Activated naive CD4-positive, alpha-beta T cell treated with Interleukin-2 at 50 U/mL for 16 hours (primary cell): ENCODE results near the gene HACL1.
A peak's percentile ranks its signal among the peaks of the same experiment; 100 is the strongest.
"Not testable (repeated sequence)": the region's sequence is repeated elsewhere in the genome, so short reads cannot be mapped to it uniquely, and the experiment has no call there.

Experiments
- DNase-seq: peaks from one replicate; pipeline ENCODE4 v3.0.0-alpha.2; 2020

The HACL1 gene

DNA sequence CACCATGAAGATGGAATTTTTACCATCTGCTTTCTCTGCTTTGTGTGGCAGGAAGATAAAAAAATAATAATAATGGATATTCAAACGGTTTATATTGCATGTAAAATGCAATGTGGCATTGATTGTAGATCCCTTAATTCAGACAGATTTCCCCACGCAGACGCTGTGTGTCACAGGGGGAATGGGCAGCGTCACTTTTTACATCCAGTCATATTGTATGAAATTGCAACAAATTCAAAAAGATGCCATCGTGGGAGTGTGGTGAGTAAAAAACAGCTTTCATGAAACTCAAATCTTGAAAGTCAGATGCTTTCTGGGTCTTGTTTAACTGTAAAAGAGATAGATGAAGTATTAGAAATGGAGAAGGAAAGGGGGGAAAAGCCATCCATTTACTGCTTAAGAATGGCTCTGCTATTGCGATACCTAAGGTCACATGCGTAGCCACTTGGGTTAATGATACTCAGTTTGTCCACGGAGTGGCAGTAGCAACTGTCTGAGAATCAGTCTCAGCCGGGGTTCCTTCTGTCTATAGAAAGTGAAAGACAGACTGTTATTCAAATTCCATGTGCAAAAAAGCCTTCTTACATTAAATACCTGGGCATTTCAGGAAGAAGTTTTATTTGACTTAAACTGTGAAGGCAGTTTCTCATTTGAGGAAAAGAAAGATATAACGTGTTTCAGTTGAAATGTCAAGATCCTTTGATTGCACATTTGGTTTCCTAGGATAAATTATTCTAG is 28.7 kb upstream of the HACL1 start:
- peak; percentile 58 for DNase-seq

DNA sequence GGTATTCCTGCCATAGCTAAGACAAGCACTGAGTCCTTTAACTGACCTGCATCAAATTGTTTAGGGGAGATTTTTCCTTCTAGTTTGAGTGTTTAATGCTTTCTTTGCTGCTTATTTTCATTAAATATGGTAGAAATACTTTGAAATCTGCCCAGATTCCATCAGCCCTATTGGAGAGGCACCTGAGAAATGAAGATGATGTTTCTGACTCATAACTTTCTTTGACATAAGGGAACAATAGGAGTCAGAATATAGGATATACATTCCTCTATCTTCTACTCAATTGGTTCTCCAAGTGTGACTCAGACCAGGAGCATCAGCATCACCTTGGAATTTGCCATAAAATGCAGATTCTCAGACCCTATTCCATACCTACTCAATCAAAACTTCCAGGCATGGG is 27.6 kb upstream of the HACL1 start:
- DNase-seq: no peak

DNA sequence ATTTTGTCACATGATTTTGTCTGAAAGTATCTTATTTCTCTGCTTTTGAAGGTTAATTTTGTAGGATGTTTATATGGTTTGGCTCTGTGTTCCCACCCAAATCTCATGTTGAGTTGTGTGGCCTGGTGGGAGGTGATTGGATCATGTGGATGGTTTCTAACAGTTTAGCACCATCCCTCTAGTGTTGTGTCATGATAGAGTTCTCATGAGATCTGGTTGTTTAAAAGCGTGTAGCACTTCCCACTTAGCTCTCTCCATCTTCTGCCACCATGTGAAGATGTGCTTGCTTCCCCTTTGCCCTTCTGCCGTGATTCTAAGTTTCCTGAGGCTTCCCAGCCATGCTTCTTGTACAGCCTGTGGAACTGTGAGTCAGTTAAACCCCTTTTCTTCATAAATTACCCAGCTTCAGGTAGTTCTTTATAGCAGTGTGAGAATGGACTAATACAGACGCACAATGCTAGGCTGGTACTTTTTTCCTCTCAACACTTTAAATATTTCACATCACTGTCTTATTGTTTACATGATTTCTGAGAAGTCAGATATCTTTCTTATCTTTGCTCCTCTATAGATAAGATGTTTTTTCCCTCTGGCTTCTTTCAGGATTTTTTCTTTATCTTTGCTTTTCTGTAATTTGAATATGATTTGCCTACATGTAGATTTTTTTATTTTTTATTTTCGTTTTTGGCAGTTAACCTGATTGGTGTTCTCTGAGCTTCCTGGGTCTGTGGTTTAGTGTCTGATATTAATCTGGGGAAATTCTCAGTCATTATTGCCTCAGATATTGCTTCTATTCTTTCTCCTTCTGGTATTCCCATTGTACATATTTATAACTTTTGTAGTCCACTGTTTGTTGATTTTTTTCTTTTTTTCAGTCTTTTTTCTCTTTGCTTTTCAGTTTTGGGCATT is 22.4 kb upstream of the HACL1 start:
- DNase-seq: peak; percentile 16

DNA sequence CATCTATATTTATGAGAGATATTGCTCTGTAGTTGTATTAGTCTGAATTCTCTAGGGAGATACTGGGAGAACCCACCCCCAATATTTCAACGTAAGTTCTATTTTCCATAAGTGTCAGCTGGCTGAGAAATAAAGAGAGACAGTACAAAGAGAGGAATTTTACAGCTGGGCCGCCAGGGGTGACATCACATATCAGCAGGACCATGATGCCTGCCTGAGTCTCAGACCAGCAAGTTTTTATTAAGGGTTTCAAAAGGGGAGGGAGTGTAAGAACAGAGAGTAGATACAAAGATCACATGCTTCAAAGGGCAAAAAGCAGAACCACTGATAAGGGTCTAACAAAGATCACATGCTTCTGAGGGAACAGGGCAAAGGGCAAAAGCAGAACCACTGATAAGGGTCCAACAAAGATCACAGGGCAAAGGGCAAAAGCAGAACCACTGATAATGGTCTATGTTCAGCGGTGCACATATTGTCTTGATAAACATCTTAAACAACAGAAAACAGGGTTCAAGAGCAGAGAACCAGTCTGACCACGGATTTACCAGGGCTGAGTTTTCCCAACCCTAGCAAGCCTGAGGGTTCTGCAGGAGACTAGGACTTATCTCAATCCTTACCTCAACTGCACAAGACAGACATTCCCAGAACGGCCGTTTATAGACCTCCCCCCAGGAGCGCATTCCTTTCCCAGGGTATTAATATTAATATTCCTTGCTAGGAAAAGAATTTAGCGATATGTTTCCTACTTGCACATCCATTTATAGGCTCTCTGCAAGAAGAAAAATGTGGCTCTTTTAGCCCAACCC is 18.5 kb upstream of the HACL1 start:
- DNase-seq: not testable (repeated sequence)

DNA sequence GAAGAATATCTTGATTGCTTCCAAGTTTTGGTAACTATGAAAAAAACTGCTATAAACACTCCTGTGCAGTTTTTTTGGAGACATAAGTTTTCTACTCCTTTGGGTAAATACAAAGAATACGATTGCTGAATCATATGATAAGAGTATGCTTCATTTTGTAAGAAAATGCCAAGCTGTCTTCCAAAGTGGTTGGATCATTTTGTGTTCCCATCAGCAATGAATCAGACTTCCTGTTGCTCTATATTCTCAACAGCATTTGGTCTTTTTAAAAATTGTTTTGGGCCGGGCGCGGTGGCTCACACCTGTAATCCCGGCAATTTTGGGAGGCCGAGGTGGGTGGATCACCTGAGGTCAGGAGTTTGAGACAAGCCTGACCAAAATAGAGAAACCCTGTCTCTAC is 14.7 kb upstream of the HACL1 start:
- no peak for DNase-seq

DNA sequence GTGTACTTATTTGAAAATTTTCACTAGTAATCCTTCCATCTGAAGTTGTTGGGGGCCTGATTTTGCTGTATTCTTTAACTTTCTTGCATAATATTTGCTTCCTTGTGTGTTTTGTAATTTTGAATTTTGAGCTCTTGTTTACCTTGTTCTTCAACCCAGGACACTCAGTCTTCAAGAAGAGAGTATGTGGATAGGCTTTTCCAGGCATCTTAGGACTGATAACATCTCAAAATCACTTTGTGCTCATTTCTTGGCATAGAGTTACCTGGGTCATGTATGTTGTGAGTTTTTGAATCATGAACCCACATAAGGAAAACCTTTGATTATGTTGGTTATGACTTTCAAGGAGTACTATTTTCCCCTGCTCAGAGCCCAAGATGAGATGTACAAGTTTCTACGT is 13.6 kb upstream of the HACL1 start:
- no peak for DNase-seq

DNA sequence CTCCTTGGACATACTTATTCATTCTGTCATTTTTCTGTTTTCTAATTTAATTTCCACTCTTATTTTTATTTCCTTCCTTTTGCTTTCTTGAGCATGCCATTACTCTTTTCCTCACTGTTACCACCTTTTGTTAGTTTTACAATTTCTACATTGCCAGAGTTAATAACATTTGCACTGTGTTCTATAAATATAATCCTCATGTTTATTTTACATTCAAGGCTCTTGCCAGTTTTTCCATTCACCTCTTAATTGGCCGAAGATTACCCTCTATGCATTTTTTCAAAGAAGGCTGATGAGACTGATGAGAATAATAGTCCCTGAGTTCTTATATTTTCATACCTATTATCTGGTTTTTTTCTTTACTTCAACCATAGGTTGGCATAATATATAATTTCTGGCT is 10.6 kb upstream of the HACL1 start:
- DNase-seq: no peak

DNA sequence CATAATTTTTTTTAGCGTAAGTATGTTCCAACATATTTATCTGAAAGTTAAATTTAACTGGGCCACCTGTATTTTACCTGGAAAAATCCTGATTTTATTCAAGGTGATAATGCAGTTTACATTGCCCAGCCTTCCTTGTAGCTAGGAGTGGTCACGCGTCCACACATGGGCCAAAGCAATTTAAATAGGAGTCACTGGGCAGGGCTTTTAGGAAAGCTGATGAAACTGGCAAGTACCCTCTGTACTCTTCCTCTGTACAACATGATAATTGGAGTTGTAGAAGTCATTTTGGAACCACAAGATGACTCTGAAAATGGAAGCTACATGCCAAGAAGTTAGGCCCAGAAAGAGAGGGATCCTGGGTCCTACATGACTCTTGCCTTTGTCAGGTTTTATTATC is 9.6 kb upstream of the HACL1 start:
- DNase-seq: no peak

DNA sequence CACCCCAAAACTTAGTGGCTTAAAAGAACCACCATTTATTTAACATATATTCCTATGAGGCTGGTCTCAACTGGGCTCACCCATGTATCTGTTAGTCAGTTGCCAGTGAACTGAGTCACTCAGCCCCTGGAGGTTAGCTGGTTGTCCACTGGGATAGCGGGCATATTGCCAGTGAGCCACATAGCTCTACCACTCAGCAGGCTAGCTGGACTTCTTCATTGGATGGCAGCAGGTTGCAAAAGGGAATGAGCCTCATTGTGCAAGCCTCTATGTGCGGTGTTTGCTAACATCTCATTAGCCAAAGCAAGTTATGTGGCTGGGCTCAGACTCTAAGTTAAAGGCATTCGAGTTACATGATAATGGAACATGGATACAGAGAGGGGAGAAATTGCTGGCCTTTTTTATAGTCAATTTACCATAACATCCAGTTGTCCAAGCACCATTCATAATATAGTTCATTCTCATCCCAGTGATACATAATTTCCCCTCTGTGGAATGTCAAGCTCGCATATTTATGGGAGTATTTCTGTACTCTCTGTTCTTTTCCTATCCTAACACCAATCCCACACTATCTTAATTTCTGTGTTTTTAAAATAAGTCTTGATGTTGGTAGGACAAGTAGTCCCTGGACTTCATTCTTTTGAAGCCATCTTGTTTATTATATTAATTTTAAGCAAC is 8.9 kb upstream of the HACL1 start:
- no peak for DNase-seq

DNA sequence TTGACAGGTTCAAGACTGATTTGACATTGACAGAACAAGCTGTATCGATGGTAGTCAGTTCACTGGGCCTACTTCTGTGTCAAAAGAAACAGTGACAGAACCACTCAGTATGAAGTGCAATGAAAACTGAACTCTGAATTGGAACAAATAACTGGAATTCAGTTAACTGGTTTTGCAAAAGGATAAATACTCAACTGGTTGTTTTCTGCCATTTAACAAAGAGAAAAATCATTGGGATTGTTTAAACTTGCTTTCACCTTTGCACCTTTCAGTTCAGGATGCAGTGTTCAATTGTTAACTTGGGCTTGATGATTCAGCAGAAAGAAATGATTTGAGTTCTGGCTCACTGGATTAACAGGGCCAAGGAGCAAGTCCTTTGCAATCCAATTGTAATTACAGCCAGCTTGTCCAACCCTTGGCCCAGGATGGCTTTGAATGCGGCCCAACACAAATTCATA is 5.1 kb upstream of the HACL1 start:
- DNase-seq: no peak

DNA sequence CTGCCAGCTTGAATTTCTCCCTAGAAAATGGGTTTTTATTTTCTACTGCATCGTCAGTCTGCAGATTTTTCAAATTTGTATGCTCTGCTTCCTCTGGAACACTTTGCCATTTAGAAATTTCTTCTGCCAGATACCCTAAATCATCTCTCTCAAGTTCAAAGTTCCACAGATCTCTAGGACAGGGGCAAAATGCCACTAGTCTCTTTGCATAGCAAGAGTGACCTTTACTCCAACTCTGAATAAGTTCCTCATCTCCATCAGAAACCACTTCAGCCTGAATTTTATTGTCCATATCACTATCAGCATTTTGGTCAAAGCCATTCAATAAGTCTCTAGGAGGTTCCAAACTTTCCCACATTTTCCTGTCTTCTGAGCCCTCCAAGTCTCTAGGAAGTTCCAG is 3.2 kb upstream of the HACL1 start:
- not testable (repeated sequence) for DNase-seq

DNA sequence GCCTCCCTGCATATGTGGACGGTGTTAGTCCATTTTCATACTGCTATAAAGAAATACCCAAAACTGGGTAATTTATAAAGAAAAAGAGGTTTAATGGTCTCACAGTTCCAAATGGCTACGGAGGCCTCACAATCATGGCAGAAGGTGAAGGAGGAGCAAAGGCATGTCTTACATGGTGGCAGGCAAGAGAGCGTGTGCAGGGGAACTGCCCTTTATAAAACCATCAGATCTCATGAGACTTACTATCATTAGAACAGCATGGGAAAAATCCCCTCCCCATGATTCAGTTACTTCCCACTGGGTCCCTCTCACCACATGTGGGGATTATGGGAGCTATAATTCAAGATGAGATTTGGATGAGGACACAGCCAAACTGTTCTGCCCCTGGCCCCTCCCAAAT is 1.4 kb upstream of the HACL1 start:
- not testable (repeated sequence) for DNase-seq

DNA sequence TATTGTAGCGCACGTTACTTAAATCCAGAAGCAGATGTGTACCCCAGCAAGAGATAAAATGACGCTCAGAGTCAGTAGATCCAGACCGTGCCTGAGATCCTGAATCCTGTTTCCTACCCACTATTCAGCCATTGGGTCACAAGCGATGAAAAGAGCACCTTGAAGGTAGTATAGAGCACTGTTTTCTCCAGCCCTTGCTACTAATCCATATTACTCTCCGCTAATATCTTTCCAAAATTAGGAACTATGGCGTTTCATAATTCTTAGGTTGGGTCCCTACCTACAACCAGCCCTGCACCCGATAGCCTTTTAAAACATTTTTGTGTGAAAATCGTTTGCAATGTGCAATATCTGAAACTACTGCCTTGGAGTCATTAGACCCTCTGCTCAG is 772 bp upstream of the HACL1 start:
- DNase-seq: no peak

DNA sequence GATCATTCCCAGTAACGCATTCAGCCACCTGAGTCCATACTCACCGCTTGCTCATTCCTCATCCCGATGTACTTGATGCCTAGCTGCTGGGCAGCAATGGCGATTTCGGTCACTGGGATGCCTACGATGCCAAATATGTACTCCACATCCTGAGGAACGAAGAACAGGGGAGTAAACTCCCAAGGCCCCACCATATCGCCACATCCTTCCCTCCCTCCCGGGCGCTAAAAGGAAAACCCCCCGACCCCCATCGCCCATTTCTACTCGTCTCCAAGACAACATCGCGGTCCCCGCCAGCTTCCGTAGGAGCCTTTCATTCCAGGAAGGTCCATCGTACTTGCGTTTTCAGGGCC is 347 bp downstream of the HACL1 start:
- DNase-seq: no peak

DNA sequence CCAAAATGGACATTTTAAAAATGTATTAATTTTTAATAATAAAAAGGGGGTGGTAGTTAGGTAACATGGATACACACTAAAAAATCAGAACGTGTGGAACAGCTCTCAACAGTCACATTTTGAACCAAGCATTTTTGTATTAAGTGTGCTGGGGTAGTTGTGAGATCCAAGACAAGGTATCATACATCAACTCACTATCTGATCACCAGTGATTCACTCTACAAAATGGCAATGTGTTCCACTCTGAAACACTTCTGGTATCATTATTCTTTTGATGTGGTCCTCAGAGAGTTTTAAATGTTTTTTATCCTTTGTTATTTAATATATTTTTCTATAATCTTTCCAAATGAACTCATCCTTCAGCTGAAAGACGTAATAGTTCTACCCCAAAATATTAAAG is 5.4 kb downstream of the HACL1 start:
- no peak for DNase-seq

DNA sequence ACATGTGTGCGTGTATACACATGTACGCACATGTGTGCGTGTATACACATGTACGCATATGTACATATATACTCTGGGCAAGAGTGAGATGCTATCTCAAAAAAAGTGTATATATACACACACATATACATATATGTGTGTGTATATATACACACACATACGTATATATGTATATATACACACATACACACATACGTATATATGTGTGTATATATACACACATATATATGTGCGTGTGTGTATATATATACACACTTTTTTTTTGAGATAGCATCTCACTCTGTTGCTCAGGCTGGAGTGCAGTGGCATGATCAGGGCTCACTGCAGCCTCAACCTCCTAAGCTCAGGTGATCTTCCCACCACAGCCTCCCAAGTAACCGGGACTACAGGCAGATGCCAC is 8.4 kb downstream of the HACL1 start:
- no peak for DNase-seq

DNA sequence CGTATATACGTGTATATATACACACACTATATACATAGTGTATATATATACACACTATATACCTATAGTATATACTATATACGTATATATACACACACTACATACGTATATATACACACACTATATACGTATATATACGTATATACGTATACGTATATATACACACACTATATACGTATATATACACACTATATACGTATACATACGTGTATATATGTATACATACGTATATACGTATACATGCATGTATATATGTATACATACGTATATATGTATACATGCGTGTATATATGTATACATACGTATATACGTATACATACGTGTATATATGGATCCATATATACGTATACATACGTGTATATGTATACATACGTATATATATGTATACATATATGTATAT is 9.4 kb downstream of the HACL1 start:
- DNase-seq: no peak

DNA sequence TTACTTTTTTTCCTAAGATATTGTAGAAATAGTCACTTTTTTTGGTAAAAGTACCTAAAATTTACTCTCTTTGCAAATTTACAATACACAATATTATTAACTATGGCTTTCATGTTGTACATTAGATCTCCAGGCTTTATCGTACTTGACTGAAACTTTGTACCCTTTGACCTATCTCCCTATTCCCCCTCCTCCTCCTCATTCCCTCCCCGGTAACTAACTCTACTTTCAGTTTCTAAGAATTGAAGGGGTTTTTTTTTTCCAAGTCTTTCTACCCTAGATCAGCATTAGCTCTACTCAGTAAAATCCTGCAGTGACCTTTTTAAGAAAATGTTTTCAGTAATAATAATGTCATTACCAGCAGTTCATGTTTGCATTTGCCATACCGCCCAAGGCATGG is 10.1 kb downstream of the HACL1 start:
- no peak for DNase-seq

DNA sequence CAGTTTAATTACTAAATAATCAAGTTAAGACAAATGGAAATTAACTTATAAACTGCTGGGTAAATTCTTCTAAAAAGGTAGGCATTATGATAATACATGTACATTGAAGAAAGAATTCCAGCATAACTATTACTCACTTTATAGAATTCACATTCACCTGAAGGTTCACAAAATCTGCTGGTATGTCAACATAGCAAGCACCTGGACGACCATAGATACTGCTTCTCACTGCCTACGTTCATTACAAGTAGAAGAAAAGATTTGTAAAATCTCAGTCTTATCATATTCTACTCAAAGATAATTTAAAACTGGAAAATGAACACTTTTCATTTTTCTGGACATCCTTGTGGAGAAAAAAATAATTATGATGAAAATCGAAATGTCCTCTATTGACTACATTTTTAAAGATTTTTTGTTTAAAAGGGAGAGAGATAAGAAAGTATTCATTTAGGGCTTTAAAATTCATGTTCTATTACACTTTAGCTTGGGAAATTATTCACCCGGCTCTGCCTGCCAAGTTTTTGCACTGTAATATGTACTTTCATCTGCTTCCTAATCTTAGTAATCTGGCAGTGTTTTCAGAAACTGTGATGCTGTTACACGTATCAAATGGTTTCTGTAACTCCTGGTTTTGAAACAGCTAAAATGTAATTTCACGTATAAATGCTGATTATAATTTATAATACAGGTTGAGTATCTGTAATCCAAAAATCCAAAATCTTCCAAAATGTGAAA is 16.1 kb downstream of the HACL1 start:
- DNase-seq: no peak

DNA sequence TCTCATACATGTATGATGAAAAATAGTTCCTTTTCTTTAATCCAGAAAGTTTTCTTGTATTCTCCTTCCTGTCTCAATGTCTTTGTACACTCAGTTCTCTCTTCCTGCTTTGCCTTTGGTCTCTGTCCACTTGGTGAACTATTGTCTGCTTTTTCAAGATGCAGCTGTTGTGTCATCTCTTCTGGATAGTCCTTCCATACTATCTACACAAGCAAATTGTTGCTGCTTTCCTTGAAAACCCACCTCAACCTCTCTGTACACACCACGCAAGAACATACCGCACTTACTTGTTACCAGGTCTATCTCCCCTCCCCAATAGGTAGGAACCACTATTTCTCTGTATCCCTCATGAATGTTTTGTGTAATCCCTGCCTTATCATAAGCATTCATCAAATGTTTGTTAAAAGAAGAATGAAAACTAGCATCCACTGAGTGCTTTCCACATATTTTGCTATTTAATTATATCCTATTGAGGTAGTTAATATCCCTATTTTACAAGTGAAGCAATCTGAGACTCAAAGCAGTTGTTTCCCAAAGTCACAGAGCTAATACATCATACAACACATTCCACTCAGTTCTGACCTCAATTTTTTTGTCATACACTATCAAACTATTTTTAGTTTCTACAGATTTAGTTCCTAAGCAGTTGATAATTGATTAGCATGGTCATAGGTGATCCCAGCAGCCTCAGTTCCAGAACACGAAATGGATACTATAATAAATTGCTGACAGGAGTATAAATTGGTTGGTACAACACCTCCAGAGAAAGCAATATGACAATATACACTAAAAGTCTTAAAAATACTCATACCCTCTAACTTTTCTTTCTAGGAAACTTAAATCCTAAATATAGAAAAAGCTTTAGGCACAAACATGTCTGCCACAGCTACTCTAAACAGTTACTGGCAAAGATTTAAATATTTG is 19.6 kb downstream of the HACL1 start:
- DNase-seq: no peak

DNA sequence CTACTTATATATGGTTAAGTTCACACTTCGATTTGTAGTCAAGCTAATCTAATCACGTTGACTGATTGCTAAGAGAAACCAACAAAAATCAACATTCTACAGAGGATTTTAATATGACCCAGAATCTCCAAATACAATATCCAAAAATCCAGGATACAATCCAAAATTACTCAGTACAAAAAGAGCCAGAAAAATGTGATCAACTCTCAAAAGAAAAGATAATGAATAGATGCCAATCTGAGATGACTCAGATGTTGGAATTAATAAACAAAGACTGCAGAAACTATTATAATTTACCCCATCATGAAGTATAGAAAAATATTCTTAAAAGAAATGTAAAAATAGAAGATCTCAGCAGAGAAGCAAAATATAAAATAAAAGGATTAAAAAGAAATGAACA is 22.3 kb downstream of the HACL1 start:
- DNase-seq: no peak
